Measurements from ENCODE around the gene TCF4. TPM values are rescaled to one million over a fixed set of nuclear protein-coding genes. Genes with fewer than 3 reads are reported as not detected.

TCF4 gene
- polyA plus RNA-seq, 1 of the 3 experiments (the other 2 are of a cell fraction), result 39.1 TPM

DNA sequence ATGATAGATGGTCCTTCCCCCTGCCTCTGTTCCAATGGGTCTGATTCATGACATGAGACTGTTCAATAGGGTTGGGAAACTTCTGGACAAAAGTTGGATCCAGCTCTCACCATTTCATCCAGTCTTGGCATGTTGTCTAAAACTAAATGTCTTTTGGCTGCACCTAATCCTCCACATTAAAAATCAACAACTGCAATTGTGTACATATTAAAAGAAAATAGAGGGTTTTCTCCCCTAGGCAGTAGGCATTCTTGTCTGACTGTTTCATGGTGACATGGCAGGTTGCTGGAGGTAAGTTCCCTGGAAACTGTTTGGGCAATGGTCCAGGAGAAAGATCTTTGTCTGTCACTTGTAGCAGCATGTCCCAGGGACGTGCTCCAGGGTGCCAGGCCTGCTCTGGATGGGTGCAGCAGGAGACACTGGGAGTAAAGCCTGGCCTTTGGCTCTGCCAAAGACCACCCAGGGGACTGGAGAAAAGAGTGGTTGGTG lies 135.8 kb downstream of the TCF4 start:
- H3K9me3 ChIP-seq, result no peaks in the 10 kb centered on the region
- H3K4me2 ChIP-seq, result no peak overlapping the region
- H3K36me3 ChIP-seq (replicated peaks in 1 of 2; ENCODE audit: control insufficient read depth in 1 of 2, insufficient read depth in 2 of 2, low read length in 1 of 2), result peaks cover 0 to 3% of the 10 kb centered on the region in 2 experiments

DNA sequence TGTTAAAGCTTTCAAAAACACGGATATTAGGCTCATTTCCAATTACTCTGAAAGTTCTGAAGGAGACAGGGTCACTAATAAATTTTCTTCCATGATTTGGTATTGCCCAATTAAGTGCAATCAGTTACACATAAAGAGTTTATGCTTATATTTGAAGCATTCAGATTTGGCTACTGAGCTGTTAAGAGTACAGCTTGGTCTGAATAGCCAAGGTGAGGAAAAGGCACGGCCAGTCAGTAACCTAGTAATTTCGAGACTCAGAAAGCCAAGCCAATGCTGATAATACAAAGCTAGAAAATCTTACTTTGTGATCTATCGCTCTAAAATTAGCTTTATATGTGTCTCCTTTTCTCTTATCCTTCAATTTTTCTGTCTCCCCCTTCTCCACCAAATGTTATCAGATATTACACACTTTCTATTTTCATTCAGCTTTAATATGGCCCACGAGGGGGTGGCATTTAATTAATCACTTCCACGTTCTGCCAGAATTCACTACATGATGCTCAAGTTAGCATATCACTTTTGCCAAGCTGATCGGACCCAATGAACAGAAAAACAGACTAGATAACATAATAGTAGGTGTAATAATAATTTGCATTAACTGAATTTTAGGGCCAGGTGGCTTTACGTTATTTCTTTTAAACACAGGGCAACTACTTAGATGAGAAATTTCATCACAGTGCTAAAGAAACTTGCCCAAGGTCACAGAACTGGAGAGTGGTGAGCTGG lies 138.4 kb downstream of the TCF4 start:
- no peak overlapping the region for H3K4me3 ChIP-seq (ENCODE audit: low read depth in 2 of 2, low read length in 1 of 2)
- H3K9me3 ChIP-seq, result 0 out of 2 replicates have a peak, but pooled peaks cover 6% of the 10 kb centered on the region
- H3K9ac ChIP-seq, result no peak overlapping the region
- no peaks in the 10 kb centered on the region for H3F3A ChIP-seq (replicated peaks; ENCODE audit: insufficient read depth)
- 83% methylated on average over 8 of the region's 8 CpGs for WGBS (ENCODE audit: low lambda C conversion rate)
- no peak overlapping the region for H2AFZ ChIP-seq (ENCODE audit: low read depth)
- no peaks in the 10 kb centered on the region for H3K9me2 ChIP-seq
- ChIA-PET POLR2A (no interaction called here), CTCF (interaction anchor here (0.8 to 1.4 kb wide), 4 partner anchors 10 to 1127 kb away, joined by 3 to 5 read pairs (median 4); no protein-coding TSS in a partner anchor)
- DNase-seq, result no peak
- peaks cover 0 to 8% of the 10 kb centered on the region in 2 experiments for H3K36me3 ChIP-seq (replicated peaks in 1 of 2; ENCODE audit: control insufficient read depth in 1 of 2, insufficient read depth in 2 of 2, low read length in 1 of 2)
- no peak overlapping the region for H3K4me2 ChIP-seq
- no peaks in the 10 kb centered on the region for H3K27me3 ChIP-seq (ENCODE audit: insufficient read depth)
- H4K20me1 ChIP-seq (ENCODE audit: insufficient read depth), result no peaks in the 10 kb centered on the region
- peaks cover 89% of the 10 kb centered on the region for H3K79me2 ChIP-seq (ENCODE audit: insufficient read depth)
- no peak overlapping the region; a peak in 1 of 4 replicates for H3K27ac ChIP-seq (ENCODE audit: low read depth in 2 of 2, low read length in 1 of 2)
- peaks cover 0 to 16% of the 10 kb centered on the region in 2 experiments; a peak in 1 of 4 replicates for H3K4me1 ChIP-seq (ENCODE audit: control insufficient read depth in 1 of 2, insufficient read depth in 2 of 2, low read depth in 1 of 2, low read length in 1 of 2)
- TF ChIP-seq YY1 (IDR thresholded peaks at IDR 0.05; ENCODE audit: low read depth) (no peak), CHD2 (IDR thresholded peaks at IDR 0.05; ENCODE audit: low read length, partially characterized antibody) (no peak), FOXJ3 (CRISPR knock-in tag; IDR thresholded peaks at IDR 0.05) (no peak), GATA2 (CRISPR knock-in tag; IDR thresholded peaks at IDR 0.05) (no peak), JUND (IDR thresholded peaks at IDR 0.05) (no peak), RCOR1 (IDR thresholded peaks at IDR 0.05; ENCODE audit: low read length) (no peak), ELF1 (IDR thresholded peaks at IDR 0.05) (no peak), FOXM1 (IDR thresholded peaks at IDR 0.05; ENCODE audit: low read depth) (no peak), POLR2AphosphoS5 (IDR thresholded peaks at IDR 0.05; ENCODE audit: low read depth, low read length) (no peak), NRF1 (IDR thresholded peaks at IDR 0.05; ENCODE audit: low read depth, low read length) (no peak), TEAD4 (IDR thresholded peaks at IDR 0.05; ENCODE audit: borderline replicate concordance, insufficient read depth) (no peak)
- TF ChIP-seq, protein P1, sequence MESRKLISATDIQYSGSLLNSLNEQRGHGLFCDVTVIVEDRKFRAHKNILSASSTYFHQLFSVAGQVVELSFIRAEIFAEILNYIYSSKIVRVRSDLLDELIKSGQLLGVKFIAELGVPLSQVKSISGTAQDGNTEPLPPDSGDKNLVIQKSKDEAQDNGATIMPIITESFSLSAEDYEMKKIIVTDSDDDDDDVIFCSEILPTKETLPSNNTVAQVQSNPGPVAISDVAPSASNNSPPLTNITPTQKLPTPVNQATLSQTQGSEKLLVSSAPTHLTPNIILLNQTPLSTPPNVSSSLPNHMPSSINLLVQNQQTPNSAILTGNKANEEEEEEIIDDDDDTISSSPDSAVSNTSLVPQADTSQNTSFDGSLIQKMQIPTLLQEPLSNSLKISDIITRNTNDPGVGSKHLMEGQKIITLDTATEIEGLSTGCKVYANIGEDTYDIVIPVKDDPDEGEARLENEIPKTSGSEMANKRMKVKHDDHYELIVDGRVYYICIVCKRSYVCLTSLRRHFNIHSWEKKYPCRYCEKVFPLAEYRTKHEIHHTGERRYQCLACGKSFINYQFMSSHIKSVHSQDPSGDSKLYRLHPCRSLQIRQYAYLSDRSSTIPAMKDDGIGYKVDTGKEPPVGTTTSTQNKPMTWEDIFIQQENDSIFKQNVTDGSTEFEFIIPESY (IDR thresholded peaks at IDR 0.05; ENCODE audit: borderline replicate concordance, low read depth), result no peak
- TF ChIP-seq, protein P2, sequence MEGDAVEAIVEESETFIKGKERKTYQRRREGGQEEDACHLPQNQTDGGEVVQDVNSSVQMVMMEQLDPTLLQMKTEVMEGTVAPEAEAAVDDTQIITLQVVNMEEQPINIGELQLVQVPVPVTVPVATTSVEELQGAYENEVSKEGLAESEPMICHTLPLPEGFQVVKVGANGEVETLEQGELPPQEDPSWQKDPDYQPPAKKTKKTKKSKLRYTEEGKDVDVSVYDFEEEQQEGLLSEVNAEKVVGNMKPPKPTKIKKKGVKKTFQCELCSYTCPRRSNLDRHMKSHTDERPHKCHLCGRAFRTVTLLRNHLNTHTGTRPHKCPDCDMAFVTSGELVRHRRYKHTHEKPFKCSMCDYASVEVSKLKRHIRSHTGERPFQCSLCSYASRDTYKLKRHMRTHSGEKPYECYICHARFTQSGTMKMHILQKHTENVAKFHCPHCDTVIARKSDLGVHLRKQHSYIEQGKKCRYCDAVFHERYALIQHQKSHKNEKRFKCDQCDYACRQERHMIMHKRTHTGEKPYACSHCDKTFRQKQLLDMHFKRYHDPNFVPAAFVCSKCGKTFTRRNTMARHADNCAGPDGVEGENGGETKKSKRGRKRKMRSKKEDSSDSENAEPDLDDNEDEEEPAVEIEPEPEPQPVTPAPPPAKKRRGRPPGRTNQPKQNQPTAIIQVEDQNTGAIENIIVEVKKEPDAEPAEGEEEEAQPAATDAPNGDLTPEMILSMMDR (IDR thresholded peaks at IDR 0.05), result no peak

More for the DNA sequence above, 135.8 kb downstream of the TCF4 start:
- Histone ChIP-seq H3K4me3 (ENCODE audit: low read depth in 2 of 2, low read length in 1 of 2) (no peak overlapping the region), H3K4me1 (ENCODE audit: control insufficient read depth in 1 of 2, insufficient read depth in 2 of 2, low read depth in 1 of 2, low read length in 1 of 2) (peaks cover 0 to 16% of the 10 kb centered on the region in 2 experiments; a peak in 1 of 4 replicates), H3K9ac (no peak overlapping the region), H3K9me2 (no peaks in the 10 kb centered on the region), H2AFZ (ENCODE audit: low read depth) (no peak overlapping the region), H3K27me3 (ENCODE audit: insufficient read depth) (no peaks in the 10 kb centered on the region), H4K20me1 (ENCODE audit: insufficient read depth) (no peaks in the 10 kb centered on the region), H3F3A (replicated peaks; ENCODE audit: insufficient read depth) (peaks cover 4% of the 10 kb centered on the region), H3K27ac (ENCODE audit: low read depth in 2 of 2, low read length in 1 of 2) (peak overlapping the region in 1 of 2 experiments; percentile 62; a peak in 2 of 4 replicates), H3K79me2 (ENCODE audit: insufficient read depth) (peaks cover 89% of the 10 kb centered on the region)
- ChIA-PET POLR2A (interaction anchor here (0.6 kb wide), 1 partner anchor 9 kb away, joined by 3 read pairs; no protein-coding TSS in a partner anchor), CTCF (interaction anchor here (1.0 to 2.8 kb wide), 4 partner anchors 26 to 328 kb away, joined by 3 to 7 read pairs (median 4); no protein-coding TSS in a partner anchor)
- no peak for DNase-seq
- 67% methylated on average over 1 of the region's 1 CpG for WGBS (ENCODE audit: low lambda C conversion rate)
- no peak for TF ChIP-seq MXI1 (IDR thresholded peaks at IDR 0.05; ENCODE audit: low read depth, low read length)
- TF ChIP-seq, protein P3, sequence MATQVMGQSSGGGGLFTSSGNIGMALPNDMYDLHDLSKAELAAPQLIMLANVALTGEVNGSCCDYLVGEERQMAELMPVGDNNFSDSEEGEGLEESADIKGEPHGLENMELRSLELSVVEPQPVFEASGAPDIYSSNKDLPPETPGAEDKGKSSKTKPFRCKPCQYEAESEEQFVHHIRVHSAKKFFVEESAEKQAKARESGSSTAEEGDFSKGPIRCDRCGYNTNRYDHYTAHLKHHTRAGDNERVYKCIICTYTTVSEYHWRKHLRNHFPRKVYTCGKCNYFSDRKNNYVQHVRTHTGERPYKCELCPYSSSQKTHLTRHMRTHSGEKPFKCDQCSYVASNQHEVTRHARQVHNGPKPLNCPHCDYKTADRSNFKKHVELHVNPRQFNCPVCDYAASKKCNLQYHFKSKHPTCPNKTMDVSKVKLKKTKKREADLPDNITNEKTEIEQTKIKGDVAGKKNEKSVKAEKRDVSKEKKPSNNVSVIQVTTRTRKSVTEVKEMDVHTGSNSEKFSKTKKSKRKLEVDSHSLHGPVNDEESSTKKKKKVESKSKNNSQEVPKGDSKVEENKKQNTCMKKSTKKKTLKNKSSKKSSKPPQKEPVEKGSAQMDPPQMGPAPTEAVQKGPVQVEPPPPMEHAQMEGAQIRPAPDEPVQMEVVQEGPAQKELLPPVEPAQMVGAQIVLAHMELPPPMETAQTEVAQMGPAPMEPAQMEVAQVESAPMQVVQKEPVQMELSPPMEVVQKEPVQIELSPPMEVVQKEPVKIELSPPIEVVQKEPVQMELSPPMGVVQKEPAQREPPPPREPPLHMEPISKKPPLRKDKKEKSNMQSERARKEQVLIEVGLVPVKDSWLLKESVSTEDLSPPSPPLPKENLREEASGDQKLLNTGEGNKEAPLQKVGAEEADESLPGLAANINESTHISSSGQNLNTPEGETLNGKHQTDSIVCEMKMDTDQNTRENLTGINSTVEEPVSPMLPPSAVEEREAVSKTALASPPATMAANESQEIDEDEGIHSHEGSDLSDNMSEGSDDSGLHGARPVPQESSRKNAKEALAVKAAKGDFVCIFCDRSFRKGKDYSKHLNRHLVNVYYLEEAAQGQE (IDR thresholded peaks at IDR 0.05; ENCODE audit: low read depth, low read length), result no peak
- no peak for TF ChIP-seq TAF1 (IDR thresholded peaks at IDR 0.05; ENCODE audit: borderline replicate concordance, low read depth, low read length)
- no peak for TF ChIP-seq RXRA (IDR thresholded peaks at IDR 0.05; ENCODE audit: borderline replicate concordance, low read depth)
- no peak for TF ChIP-seq JUND (IDR thresholded peaks at IDR 0.05)
- TF ChIP-seq RFX5 (IDR thresholded peaks at IDR 0.05; ENCODE audit: low read length), result no peak
